Urinary bladder (tissue), 4 donors: ENCODE results near the gene FGD2. TPM values are rescaled to one million over a fixed set of nuclear protein-coding genes. Genes with fewer than 3 reads are reported as not detected.

ENCODE experiments used
- DNase-seq: peaks from one replicate; pipeline ENCODE4 v3.0.0-alpha.2; 2015; ENCODE audit errors: extremely low spot score
- H3K27ac ChIP-seq: one replicate; pipeline ENCODE4 v1.5.1; 2013; ENCODE audit warnings: low read depth, mild to moderate bottlenecking, moderate library complexity
- H3K36me3 ChIP-seq: one replicate; pipeline ENCODE4 v1.6.1; 2013; ENCODE audit warnings: mild to moderate bottlenecking, moderate library complexity; ENCODE audit not compliant: insufficient read depth
- H3K4me1 ChIP-seq: one replicate; pipeline ENCODE4 v1.6.1; 2013; ENCODE audit warnings: mild to moderate bottlenecking, moderate library complexity; ENCODE audit not compliant: insufficient read depth
- H3K4me3 ChIP-seq: one replicate; pipeline ENCODE4 v1.5.1; 2013; ENCODE audit warnings: low read depth, low read length
- WGBS: extraction: QIAGEN DNeasy Blood & Tissue Kit; methylation state at CpG from one replicate; pipeline ENCODE4 v1.1.7; 2013; 5-methylcytosine and 5-hydroxymethylcytosine counted together
- polyA plus RNA-seq: library from polyadenylated mRNA; stranded (reverse); fragments of 200-250 nt; gene quantifications from one replicate; pipeline ENCODE4 v1.2.3, GENCODE V29; 2013
- total RNA-seq: library from RNA; depleted of rRNA; stranded (reverse); fragments of >200 nt; gene quantifications from one replicate; pipeline ENCODE4 v1.2.3, GENCODE V29; 2014
- donor health status: healthy with polysubstance abuse.
- donor health status: healthy.

The FGD2 gene
- total and polyA plus RNA-seq, 2 donors = 10.5 to 12.8 TPM

- no peak overlapping the region for H3K27ac ChIP-seq
- no peak for DNase-seq
- H3K36me3 ChIP-seq = no peaks in the 10 kb centered on the region
- no peaks in the 10 kb centered on the region for H3K4me1 ChIP-seq
- WGBS = 78% methylated on average over 18 of the region's 18 CpGs
- H3K4me3 ChIP-seq = no peak overlapping the region
These were observed 7.4 kb upstream of the FGD2 start for GRCh38 chr6:36997811-36998722.

GRCh38 chr6:36998723-36999038 lies 6.8 kb upstream of the FGD2 start:
- no peak overlapping the region for H3K4me3 ChIP-seq
- H3K4me1 ChIP-seq = no peaks in the 10 kb centered on the region
- no peak for DNase-seq
- H3K36me3 ChIP-seq = no peaks in the 10 kb centered on the region
- no peak overlapping the region for H3K27ac ChIP-seq
- WGBS = 80% methylated on average over 8 of the region's 8 CpGs

DNA sequence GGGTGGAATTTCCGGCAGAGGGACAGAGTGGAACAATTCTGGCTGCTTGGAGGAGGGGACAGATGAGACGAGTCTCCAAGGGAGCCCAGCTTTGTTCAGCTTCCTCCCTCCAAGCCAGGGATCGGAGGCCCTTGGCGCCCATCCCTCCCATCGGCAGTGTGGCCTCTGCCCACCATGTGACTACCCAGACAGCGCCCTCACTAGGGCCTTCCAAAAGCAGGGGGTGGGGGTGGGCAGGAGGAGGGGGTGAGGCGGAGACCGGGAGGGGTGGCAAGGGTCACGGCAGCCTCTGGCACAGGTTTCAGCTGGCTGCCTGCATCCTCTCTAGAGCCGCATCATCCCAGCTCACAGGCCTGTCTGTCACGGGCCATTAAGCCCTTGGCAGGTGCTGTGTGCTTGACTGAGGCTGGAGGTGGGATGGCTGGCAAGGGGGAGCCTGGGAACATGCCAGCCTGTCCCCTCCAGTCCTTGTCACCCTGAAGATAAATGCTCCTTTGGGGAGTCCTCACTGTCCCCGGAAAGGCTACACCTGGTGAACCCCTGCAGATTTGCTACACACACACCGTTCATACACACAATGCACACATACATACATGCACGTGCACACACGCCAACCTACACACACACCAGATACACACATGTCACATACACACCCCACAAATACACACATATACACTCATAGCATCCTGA lies 6.2 kb upstream of the FGD2 start:
- no peak for DNase-seq
- H3K36me3 ChIP-seq = no peaks in the 10 kb centered on the region
- 76% methylated on average over 15 of the region's 15 CpGs for WGBS

GRCh38 chr6:36999751-37000125 lies 5.7 kb upstream of the FGD2 start:
- H3K4me3 ChIP-seq = no peak overlapping the region
- H3K36me3 ChIP-seq = no peaks in the 10 kb centered on the region
- H3K4me1 ChIP-seq = no peaks in the 10 kb centered on the region
- no peak overlapping the region for H3K27ac ChIP-seq
- WGBS = 91% methylated on average over 4 of the region's 4 CpGs
- no peak for DNase-seq

More for the DNA sequence above, 6.2 kb upstream of the FGD2 start:
- H3K27ac ChIP-seq = no peak overlapping the region
- H3K4me1 ChIP-seq = no peaks in the 10 kb centered on the region
- H3K4me3 ChIP-seq = no peak overlapping the region

GRCh38 chr6:37004044-37004980 lies 1.1 kb upstream of the FGD2 start:
- no peaks in the 10 kb centered on the region for H3K36me3 ChIP-seq
- H3K4me1 ChIP-seq = no peaks in the 10 kb centered on the region
- no peak overlapping the region for H3K27ac ChIP-seq
- 74% methylated on average over 11 of the region's 11 CpGs for WGBS
- no peak for DNase-seq
- no peak overlapping the region for H3K4me3 ChIP-seq

DNA sequence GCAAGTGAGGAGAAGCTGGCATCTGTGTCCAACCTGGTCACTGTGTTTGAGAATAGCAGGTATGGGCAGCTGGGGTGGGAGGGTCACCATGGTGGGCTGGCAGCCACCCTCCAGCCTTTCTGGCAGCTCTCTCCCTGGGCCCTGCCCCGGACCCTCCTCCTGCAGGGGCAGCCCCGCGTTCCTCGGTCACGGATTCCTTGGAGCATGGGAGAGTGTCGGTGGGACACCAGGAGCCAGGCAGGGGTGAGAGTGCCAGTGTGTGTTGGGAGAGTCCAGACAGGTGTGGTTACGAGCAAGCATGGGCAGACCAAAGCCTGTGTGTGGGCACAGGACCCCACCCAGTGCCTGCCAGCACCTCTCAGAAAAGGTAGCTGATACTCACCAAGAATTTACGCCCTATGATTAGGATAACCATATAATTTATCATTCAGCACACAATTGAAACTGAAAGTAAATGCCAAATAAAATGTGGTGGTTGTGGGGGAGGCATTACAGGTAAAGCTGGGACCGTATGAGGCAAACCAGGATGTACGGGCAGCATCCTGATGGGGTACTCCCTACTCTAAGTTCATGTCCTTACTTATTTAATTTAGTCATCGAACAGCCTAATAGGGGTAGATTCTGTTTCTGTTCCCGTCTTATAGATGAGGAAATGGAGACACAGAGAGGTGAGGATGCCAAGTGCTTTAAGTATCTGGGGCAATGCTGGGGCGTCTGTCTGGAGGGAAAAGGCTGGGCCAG lies 542 bp downstream of the FGD2 start:
- H3K4me3 ChIP-seq = no peak overlapping the region
- H3K27ac ChIP-seq = no peak overlapping the region
- no peaks in the 10 kb centered on the region for H3K4me1 ChIP-seq
- DNase-seq = no peak
- 77% methylated on average over 13 of the region's 13 CpGs for WGBS
- H3K36me3 ChIP-seq = no peaks in the 10 kb centered on the region

DNA sequence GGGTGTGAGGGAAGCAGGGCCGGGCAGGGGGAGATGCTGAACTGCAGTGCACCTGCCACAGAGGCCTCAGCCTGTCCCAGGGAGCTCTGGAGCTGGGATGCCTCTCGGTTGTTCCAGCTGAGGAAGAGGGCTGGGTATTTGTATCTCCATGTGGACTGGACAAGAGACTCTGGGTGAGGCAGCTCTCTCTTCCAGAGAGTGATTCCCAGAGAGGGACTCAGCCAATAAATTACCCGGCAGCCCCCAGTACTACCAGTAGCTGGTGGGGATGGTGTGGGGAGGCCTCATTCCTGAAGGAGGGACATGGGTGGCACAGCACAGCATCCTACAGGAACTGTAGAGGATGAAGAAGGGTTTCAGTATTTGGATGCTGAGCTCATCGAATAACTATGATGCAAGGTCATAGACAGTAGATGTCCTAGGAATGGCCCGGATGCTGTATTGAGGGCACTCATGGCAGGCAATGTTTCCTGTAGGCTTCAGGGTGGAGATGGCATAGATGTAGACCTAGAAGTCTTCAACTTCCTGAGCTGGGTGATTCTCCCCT lies 1.4 kb downstream of the FGD2 start:
- H3K4me1 ChIP-seq = no peaks in the 10 kb centered on the region
- WGBS = 75% methylated on average over 5 of the region's 5 CpGs
- H3K4me3 ChIP-seq = no peak overlapping the region
- no peak overlapping the region for H3K27ac ChIP-seq
- DNase-seq = no peak
- no peaks in the 10 kb centered on the region for H3K36me3 ChIP-seq

DNA sequence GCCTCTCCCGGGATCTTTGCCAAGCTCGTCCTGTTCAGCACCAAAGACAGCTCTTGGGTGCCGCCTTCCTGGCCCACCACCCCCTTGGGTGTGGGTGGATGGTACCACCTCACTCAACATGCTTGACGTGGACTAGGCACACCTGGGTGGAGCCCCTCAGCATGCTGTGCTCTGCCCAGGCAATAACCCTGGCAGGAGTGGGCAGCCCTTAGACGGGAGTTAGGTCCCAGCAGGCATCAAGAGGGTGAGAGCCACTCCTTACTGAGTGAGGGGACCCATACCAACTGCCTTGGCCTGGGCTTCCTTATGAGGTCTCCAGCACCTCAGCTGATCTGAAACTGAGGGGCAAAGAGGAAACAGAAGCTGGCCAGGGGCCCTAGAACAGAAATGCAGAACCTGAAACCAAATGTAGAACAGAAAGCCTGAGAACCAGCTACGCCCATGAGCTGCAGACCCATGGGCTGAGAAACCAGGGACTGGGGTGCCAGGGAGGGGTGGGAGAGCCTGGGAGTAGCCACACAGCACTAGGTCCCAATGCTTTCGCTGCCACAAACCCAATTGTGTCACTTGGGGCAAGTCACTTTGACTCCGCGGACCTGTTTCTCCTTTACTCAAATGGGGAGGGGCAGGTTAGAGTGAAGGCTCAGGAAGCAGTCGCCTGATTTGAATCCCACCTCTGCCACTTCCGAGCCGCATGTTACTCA lies 2.0 kb downstream of the FGD2 start:
- DNase-seq = no peak
- Histone ChIP-seq H3K27ac (no peak overlapping the region), H3K4me1 (no peaks in the 10 kb centered on the region), H3K4me3 (no peak overlapping the region), H3K36me3 (no peaks in the 10 kb centered on the region)
- WGBS = 67% methylated on average over 12 of the region's 12 CpGs

GRCh38 chr6:37008484-37009465 lies 3.3 kb downstream of the FGD2 start:
- no peak overlapping the region for H3K4me3 ChIP-seq
- 84% methylated on average over 15 of the region's 15 CpGs for WGBS
- H3K36me3 ChIP-seq = no peaks in the 10 kb centered on the region
- no peaks in the 10 kb centered on the region for H3K4me1 ChIP-seq
- no peak for DNase-seq
- no peak overlapping the region for H3K27ac ChIP-seq

GRCh38 chr6:37010402-37010892 lies 5.0 kb downstream of the FGD2 start:
- WGBS = 90% methylated on average over 10 of the region's 10 CpGs
- H3K4me3 ChIP-seq = no peak overlapping the region
- DNase-seq = no peak
- no peaks in the 10 kb centered on the region for H3K36me3 ChIP-seq
- H3K27ac ChIP-seq = no peak overlapping the region
- H3K4me1 ChIP-seq = no peaks in the 10 kb centered on the region

GRCh38 chr6:37011656-37012378 lies 6.4 kb downstream of the FGD2 start:
- Histone ChIP-seq H3K27ac (no peak overlapping the region), H3K4me1 (no peaks in the 10 kb centered on the region), H3K36me3 (no peaks in the 10 kb centered on the region), H3K4me3 (no peak overlapping the region)
- WGBS = 86% methylated on average over 11 of the region's 11 CpGs
- DNase-seq = no peak
